GDM1 (cell line): ENCODE data around the gene EPM2AIP1.
"Not testable (repeated sequence)": the region's sequence is repeated elsewhere in the genome, so short reads cannot be mapped to it uniquely, and the experiment has no call there.

Experiments used
- DNase-seq: peaks from one replicate; lab custom pipeline; 2025; lab: John Stamatoyannopoulos, UW

The EPM2AIP1 gene

DNA sequence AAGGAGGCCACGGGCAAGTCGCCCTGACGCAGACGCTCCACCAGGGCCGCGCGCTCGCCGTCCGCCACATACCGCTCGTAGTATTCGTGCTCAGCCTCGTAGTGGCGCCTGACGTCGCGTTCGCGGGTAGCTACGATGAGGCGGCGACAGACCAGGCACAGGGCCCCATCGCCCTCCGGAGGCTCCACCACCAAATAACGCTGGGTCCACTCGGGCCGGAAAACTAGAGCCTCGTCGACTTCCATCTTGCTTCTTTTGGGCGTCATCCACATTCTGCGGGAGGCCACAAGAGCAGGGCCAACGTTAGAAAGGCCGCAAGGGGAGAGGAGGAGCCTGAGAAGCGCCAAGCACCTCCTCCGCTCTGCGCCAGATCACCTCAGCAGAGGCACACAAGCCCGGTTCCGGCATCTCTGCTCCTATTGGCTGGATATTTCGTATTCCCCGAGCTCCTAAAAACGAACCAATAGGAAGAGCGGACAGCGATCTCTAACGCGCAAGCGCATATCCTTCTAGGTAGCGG, at the start of gene EPM2AIP1:
EPM2AIP1 (minus strand) TSS at position 326 of the 520 bp plus-strand sequence; CDS start at position 272, 54 bp downstream.
- DNase-seq = no peak

DNA sequence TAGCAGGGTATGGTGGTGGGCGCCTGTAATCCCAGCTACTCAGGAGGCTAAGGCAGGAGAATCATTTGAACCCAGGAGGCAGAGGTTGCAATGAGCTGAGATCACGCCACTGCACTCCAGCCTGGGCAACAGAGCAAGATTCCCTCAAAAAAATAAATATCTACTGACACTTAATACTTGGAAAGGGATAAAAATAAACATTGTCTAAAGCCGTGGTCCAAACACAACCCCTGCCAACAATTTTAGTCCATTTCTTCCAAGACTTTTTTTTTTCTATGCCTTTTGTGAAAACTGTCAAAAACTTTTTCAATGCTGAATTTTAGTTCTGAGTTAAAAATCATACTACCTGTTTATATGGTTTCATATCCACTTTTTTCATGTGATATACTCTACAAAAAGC, 49.8 kb upstream of the EPM2AIP1 start:
- DNase-seq = not testable (repeated sequence)

DNA sequence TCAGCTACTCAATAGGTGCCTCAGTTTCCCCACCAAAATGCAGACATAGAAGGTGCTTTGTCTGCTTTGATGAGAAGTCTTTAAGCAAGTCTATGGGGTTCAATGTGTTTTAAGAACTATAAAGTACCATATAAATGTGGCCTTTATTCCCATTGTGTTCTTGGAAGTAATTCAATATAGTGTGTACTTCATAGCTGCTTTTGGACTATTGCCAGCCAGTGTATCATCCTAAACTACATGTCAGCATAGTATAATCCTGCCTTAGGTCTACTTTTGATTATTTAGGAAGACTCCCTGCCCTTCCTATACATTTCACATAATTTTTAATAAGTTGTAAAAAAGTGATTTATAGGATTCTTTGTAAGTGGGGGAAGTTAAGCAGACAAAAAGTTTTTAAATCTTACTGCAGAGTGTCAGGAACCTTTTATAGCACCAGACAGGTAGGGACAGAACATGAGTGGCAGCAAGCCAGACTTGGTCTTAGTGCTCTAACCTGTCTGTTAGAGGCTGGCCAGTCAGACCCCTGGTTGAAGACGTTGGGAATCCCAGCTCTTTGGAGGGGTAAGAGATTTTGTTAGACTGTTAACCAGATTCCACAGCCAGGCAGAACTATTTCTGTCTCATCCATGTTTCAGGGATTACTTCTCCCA, 48.7 kb upstream of the EPM2AIP1 start:
- DNase-seq = no peak

DNA sequence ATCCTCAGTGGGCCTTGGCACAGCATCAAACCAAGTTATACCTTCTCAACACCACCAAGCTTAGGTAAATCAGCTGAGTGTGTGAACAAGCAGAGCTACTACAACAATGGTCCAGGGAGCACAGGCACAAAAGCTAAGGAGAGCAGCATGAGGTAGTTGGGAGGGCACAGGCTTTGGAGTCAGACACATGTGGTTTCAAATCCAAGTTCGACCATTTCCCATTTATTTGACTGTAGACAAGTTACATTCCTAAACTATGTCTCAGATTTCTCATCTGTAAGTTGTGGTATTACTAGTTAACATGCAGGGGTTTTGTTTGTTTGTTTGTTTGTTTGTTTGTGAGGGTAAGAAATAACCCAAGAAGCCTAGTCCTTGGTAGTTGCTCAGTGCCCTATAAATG, 47.3 kb upstream of the EPM2AIP1 start:
- DNase-seq = no peak

DNA sequence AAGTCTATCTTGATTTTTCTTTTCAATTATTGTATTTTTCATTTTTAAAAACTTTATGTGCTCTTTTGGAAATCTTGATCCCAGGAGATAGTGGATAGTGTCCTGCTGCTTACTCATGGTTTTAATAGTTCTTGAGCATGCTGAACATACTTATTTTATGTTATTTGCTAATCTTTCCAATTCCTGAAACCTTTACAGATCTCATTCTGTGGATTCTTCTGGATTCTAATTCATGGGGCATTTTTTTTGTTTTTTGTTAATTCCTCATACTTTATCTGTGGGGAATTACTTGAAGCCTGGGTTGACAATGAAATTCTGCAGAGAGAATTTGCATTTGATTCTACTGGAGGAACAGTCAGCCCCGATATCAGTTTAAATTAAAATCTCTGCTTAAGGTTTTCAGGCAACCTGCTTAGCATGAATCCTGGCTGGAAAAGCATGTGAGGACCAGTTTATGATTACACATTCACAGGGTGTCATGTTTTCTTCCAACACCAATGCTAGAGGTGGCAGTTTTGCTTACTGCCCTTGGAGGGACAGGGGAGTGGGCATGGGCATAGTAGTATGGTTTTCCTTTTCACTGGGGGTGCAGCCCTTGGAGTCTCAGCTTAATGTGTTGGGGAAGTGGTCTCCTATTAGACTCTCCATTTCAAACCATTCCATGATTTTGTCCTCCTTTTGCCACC, 46.4 kb upstream of the EPM2AIP1 start:
- no peak for DNase-seq

DNA sequence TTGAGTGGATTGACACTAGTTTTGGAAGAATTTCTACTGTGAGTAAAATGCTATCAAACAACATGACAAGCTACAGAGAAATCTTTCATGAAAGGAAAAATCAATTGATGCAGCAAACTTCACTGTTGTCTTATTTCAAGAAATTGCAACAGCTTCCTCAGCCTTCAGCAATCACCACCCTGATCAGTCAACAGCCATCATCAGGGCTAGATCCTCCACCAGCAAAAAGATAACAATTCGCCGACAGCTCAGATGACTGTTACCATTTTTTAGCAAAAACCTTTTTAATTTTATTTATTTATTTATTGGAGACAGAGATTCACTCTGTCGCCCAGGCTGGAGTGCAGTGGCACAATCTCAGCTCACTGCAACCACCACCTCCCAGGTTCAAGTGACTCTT, 44.4 kb upstream of the EPM2AIP1 start:
- no peak for DNase-seq

DNA sequence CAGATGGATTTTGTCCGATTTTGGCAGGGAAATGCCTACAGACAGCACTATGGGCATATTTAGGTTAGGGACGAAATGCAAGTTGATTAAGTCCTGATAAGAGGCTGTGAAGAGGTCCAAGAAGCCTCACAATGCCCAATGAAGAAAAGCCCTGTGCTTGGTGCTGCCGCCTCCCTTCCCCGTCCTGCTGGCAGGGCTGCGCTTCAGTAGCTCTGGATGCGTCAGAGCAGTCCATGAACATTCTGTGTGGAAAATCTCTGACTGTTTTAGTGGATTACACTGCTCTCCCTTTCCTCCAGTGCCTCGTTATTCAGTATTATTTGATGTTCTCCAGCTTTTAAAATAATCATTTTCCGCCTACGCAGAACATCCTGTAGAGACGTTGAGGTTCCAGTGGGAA, 40.0 kb upstream of the EPM2AIP1 start:
- no peak for DNase-seq

DNA sequence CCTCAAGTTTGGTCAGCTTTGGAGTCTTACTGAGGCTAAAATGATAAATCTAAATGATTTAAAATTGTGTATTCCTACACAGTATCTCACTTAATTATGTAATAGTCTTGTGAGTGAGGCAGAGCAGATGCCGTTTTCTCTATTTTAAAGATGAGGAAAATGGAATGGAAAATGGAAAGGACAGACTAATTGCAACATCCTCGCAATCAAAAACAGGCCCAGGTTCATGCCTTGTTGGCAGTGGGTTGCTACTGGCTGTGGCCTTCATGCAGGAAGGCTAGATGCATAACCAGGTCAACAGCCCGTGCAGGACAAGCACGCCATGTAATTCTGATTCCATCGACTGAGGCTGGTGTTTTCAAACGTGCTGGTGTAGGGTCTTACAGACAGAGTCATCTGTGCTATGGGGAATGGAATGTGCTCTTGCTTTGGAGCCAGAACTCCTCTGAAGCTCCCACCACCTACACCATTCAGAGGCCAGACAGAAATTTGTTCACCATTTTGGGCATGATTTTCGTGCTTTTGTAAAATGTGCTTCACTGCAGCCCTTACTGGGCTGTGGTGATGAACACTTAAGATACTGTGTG, 38.3 kb upstream of the EPM2AIP1 start:
- no peak for DNase-seq

DNA sequence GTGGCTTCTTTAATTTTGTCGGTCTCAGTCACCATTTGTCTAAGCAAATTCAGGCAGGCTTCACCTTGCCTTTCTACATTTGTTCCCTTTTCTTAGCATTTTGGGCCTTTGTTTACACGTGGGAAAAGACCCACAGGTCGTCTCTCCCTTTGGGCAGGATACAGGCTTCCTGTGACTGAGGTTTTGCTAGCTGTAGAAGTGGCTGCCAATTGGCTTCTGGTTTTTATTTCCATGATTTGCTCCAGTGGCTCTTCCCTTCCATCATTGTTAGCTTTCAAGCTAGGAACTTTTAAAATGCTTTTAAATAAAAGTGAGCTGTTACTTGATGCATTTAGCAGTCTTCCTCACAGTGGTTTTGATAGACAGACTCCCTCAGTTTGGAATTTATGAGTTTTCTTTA, 37.7 kb upstream of the EPM2AIP1 start:
- DNase-seq = no peak

DNA sequence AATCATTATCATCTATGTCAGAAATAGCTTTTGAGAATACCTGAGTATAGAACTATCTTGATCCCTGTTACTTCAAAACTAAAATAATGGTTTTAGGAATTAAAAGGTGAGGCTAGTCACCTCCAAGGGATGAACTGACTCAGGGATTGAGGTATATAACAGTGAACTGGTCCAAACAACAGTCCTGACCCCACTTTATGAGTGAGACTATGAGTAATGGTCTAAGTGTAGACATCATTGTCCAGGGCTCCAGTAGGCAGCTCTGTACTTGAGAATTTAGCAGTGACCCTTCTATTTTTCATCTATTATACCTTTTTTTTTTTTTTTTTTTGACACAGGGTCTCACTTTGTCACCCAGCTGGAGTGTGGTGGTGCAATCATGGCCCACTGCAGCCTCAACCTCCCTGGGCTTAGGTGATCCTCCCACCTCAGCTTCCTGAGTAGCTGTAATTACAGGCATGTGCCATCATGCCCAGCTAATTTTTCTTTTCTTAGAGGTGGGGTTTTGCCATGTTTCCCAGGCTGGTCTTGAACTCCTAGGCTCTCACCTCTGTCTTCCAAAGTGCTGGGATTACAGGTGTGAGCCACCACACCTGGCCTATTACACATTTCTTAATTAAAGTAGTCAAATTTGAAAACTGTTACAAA, 36.7 kb upstream of the EPM2AIP1 start:
- DNase-seq = no peak

DNA sequence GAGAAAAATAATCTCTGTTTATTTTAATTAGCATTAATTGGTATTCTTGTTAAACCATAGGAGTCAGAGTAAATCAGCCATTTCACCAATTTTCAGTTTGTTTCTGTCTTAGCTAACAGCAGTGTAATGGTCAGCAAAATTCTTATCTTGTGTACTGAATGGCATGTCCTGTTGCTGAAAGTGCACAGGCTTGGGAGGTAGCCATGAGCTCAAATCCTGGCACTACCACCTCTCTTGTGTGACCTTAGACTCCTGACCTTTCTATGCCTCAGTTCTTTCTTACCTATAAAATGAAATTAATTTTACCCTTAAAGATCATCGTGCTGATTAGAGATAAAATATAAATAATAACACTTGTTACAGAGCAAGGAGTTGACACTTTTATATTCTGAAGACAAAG, 36.2 kb upstream of the EPM2AIP1 start:
- no peak for DNase-seq

DNA sequence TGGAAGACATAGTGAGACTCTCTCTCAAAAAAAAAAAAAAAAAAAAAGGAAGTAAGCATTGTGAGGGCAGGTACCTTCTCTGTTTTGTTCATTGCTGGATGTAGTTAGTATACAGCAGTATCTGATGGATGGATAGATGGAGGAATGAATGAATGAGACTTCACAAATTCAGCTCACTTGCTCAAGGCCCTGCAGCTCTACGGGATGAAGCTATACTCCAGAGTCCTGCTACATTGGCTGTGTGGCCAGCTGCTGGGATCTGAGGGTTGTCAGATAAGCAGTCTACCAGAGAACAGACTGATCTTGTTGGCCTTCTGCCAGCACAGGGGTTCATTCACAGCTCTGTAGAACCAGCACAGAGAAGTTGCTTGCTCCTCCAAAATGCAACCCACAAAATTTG, 35.4 kb upstream of the EPM2AIP1 start:
- no peak for DNase-seq

DNA sequence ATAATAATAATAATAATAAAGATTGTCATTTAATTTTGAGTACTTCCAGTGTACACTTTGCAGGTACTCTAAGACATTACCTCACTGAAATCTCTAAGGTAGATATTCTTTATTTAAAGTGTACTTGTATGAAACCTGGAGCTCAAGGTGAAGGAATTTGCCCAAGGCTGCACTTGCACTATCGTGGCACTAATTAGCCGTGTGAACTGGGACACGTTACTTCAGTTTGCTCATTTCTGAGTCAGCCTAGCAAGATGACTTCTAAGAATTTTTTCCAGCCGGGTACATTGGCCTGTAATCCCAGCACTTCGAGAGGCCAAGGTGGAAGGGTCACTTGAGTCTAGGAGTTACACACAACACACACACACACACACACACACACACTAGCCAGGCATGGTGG, 33.9 kb upstream of the EPM2AIP1 start:
- no peak for DNase-seq

DNA sequence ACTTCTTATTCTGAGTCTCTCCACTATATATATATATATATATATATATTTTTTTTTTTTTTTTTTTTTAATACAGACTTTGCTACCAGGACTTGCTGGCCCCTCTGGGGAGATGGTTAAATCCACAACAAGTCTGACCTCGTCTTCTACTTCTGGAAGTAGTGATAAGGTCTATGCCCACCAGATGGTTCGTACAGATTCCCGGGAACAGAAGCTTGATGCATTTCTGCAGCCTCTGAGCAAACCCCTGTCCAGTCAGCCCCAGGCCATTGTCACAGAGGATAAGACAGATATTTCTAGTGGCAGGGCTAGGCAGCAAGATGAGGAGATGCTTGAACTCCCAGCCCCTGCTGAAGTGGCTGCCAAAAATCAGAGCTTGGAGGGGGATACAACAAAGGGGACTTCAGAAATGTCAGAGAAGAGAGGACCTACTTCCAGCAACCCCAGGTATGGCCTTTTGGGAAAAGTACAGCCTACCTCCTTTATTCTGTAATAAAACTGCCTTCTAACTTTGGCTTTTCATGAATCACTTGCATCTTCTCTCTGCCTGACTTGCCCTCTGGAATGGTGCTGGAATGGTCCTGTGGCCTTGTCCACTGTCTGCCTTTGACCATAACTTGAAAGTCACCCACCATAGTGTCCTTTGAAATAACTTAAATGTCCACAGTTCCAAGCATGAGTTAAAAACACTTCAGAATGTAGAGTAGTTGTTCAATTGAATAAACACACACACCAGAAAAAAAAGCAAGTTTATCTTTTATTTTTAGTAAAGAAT, 32.8 kb upstream of the EPM2AIP1 start:
- DNase-seq = no peak

DNA sequence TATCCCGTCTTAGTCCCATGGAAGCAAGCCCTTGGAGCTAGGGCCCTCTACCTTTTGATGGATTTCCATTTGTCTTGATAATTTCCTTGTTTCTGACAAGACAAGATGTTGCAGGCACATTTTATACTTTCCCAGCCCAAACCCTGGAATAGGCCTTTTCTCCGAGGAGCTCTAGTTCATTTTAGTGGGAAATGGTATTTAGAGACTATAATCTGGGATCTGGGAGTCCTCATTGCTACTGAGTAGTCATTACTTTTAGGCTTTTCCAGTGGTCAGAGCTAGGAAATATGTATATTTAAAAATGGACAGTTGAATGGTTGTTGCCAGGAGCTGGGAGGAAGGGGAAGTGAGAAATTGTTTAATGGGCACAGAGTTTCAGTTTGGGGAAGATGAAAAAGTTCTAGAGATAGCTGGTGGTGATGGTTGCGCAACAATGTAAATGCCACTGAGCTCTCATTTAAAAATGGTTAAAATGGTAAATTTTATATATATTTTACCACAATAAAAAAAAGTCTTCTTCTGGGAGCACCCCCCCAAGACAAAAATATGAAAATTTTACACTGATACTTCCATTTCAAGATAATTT, 32.0 kb upstream of the EPM2AIP1 start:
- no peak for DNase-seq

DNA sequence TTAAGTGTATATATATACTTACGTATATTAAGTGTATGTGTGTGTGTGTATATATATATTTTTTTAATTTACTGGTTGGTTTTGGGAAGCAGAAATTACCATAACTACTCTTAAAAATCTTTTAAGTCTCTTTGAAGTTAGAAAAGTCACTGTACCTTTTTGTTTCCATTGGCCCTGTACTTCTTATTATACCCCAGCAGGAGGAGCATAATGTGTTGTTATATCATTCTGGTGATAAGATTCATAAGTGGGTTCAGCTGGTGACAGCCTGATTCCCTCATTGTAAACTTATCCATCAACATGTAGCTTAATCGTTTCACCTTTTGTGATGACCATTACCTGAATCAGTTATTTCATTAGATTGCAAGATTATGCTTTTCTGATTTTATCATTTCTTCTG, 31.2 kb upstream of the EPM2AIP1 start:
- no peak for DNase-seq

DNA sequence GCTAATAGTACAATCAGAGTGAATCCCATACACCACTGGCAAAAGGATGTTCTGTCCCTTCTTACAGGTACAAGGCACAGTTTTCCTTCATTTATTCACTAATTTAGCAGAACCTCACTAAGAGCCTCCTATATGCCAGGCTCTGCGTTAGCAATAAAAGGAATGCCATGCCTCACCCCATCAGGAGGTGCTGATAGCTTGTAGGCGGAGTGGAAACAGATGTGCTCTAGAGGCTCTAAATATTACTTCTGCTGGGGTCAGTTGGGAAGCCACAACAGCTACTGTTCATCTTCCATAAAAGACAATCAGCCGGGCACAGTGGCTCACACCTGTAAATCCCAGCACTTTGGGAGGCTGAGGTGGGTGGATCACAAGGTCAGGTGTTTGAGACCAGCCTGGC, 24.8 kb upstream of the EPM2AIP1 start:
- no peak for DNase-seq

DNA sequence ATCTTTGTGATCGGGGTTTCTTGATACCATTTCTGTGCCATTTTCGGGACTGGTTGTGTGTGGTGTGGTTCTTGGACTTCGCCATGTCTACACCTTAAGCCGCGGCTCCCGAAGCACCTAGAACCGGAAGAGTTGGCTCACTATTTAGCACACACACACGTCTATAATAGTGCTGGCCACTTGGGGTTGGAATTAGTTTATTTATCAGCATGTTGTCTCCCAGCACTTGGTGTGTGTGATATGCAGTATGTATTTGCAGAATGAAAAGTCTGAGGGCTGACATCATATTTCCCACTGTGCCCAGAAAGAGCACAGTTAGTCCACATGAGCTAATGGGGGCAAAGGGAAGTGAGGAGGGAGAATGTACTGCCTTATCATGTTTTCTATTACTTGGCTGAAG, 24.0 kb upstream of the EPM2AIP1 start:
- DNase-seq = no peak

DNA sequence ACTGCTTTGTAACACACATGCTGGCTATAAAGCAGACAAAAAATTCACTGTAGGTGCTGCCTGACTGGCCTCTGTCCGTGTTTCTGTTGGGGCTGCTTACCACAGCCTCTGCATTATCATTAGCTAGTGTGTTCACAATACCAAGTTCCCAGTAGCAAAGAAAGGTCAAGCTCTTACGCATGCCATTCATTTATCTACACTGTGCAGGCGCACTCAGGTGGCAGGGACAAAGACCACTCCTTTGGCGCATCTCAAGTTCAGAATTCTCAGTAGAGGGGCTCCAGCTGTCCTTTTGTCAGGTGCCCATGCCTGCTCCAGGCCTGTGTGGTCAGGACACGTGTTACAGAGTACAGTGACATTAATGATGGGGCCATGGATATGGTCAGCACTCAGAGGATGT, 22.7 kb upstream of the EPM2AIP1 start:
- DNase-seq = no peak

DNA sequence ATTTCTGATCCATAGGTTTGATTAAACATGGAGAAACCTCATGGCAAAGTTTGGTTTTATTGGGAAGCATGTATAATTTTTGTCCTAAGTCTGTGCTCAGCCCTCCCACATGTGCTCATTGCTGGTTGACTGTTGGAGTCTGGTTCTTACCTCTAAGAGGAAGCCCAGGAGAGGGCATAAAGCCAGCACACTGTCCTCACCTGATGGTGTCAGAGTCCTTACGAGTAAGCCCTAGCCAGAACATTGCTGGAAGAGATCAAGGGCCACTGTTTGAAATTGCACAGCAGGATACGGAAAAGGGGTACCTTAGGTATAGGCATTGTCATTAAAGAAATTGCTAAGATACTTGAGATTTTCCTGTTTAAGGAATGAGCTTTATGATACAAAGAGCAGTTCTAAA, 21.7 kb upstream of the EPM2AIP1 start:
- no peak for DNase-seq
